Occipital lobe (tissue), 2 donors: Measurements from ENCODE around the gene OR51V1. TPM values are rescaled to one million over a fixed set of nuclear protein-coding genes. Genes with fewer than 3 reads are reported as not detected.
"Not testable (repeated sequence)": the region's sequence is repeated elsewhere in the genome, so short reads cannot be mapped to it uniquely, and the experiment has no call there.

ENCODE experiments used
- DNase-seq: peaks from one replicate; lab custom pipeline; 2025; lab: John Stamatoyannopoulos, UW
- total RNA-seq: library from RNA; depleted of rRNA; stranded (reverse); fragments of >200 nt; gene quantifications from one replicate; pipeline ENCODE4 v1.2.3, GENCODE V29; 2014

Gene OR51V1, protein sequence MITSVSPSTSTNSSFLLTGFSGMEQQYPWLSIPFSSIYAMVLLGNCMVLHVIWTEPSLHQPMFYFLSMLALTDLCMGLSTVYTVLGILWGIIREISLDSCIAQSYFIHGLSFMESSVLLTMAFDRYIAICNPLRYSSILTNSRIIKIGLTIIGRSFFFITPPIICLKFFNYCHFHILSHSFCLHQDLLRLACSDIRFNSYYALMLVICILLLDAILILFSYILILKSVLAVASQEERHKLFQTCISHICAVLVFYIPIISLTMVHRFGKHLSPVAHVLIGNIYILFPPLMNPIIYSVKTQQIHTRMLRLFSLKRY
- total RNA-seq, result not detected

DNA sequence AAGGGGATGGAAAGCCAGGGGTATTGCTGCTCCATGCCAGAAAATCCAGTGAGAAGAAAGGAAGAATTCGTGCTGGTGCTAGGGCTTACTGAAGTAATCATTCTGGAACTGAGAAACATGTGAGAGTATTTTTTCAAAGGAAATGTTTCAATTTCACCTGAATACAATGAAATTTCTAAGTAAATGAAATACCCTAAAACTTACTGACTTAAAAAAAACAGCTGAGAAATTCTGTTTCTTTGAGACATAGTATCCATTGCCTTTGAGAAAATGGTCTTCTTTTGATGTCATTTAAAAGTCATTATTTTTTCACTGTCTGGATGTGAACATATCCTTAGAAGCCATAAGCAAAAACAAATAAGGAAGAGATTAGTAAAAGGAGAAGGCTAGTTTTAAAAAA lies at the start of gene OR51V1:
TSS of gene OR51V1 (minus strand) at position 101 of the 400 bp plus-strand sequence. CDS start at position 101, 0 bp downstream.
- DNase-seq, result no peak

DNA sequence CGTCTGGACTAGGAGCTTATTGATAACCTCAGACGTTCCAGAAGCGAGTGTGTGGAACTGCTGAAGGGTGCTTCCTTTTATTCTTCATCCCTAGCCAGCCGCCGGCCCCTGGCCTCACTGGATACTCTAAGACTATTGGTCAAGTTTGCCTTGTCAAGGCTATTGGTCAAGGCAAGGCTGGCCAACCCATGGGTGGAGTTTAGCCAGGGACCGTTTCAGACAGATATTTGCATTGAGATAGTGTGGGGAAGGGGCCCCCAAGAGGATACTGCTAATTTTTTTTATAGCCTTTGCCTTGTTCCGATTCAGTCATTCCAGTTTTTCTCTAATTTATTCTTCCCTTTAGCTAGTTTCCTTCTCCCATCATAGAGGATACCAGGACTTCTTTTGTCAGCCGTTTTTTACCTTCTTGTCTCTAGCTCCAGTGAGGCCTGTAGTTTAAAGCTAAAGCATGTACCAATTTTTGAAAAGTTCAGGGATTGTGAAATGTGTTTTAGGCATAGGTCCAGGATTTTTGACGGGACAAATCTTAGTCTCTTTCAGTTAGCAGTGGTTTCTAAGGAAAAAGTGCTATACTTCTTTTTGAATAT lies 49.4 kb upstream of the OR51V1 start, which contains the start of gene HBG1:
TSS of gene HBG1 (minus strand) at position 51 of the 590 bp plus-strand sequence. CDS start 53 bp downstream, outside the sequence.
- not testable (repeated sequence) for DNase-seq

DNA sequence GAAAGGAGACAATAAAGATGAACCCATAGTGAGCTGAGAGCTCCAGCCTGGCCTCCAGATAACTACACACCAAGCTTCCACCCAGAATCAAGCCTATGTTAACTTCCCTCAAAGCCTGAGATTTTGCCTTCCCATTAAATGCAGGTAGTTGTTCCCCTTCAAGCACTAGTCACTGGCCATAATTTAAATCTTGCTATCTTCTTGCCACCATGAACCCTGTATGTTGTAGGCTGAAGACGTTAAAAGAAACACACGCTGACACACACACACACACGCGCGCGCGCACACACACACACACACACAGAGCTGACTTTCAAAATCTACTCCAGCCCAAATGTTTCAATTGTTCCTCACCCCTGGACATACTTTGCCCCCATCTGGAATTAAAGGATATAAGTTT lies 48.0 kb upstream of the OR51V1 start:
- not testable (repeated sequence) for DNase-seq

DNA sequence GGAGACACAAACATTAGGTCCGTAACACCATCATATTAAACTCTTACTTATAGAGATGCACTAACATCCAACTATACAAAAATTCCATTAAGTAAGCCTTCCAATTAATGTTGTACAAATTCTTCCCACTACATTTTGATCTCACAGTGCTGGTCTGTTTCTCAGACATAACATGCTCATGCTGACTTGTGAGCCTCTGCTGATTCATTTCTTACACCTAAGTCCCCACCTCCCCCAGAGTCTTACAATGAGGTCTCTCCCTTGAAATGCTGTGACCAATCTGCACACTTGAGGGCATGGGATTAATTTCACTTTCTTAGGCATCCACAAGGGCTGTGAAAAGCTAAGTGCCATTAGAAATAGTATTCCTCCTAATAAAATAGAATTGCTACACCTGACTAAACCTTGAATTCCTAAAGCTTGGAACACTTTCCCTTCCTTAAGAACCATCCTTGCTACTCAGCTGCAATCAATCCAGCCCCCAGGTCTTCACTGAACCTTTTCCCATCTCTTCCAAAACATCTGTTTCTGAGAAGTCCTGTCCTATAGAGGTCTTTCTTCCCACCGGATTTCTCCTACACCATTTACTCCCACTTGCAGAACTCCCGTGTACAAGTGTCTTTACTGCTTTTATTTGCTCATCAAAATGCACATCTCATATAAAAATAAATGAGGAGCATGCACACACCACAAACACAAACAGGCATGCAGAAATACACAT lies 47.1 kb upstream of the OR51V1 start:
- DNase-seq, result no peak

DNA sequence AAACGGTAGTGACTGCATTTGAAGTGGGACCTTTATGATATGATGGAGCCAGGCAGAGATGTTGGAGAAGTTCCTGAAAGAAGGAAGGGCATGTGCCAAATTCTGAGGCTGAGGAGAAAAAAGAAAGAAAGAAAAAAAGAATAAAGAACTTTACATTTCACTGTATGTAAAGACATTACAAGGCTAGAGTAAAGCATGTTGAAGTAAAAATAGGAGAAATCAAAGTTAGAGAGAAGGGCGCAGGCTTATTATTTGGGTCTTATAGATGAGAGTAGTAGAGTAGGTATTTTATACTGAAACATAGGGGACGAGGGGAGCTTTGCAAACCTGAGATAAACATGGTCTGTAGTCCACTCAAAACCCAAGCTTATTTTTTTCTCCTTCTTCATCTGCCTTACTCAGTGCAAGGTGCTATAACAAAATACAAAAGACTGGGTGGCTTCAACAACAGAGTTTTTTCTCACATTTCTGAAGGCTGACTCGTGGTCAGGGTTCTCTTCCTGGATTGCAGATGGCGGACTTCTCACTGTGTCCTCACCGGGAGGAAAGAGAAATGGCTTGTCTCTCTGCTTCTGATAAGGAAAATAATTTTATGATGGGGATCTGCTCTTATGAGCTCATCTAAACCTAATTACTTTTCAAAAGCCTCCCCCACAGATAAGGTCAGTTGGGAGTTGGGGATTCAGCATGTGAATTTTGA lies 46.4 kb upstream of the OR51V1 start:
- DNase-seq, result no peak

DNA sequence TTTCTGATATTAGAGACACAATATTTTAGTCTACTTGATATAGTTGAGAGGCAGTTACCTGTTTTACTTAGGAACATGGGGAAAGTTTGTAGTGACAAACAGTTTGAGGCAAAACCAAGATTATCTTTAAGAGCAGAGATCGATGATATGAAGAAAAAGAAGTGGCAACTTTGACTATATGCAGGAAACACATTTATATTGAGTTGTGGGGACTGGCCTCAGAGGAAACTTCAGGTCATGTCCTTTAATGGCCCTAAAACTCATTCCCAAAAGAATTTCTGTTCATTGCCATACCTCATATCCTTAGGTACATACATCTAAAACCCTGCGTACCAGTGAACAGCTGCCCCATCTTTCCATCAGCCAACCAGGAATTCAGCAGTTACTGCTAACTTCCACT lies 44.7 kb upstream of the OR51V1 start:
- DNase-seq, result no peak

DNA sequence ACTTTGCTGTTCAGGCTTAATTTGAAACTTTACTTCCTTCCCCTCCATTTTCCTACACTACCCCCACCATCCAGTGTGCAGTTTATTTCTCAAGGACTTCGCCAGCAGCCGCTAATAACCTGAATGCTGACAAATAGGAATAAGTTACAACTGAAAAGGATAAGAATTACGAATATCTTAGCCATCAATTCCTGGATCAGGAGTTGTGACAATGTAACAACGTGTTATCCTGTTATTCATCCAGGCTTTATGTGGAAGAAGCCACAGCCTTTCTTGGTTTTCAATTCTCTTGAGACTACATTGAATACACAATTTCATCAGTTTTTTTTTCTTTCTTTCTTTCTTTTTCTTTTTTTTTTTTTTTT lies 43.3 kb upstream of the OR51V1 start:
- no peak for DNase-seq

DNA sequence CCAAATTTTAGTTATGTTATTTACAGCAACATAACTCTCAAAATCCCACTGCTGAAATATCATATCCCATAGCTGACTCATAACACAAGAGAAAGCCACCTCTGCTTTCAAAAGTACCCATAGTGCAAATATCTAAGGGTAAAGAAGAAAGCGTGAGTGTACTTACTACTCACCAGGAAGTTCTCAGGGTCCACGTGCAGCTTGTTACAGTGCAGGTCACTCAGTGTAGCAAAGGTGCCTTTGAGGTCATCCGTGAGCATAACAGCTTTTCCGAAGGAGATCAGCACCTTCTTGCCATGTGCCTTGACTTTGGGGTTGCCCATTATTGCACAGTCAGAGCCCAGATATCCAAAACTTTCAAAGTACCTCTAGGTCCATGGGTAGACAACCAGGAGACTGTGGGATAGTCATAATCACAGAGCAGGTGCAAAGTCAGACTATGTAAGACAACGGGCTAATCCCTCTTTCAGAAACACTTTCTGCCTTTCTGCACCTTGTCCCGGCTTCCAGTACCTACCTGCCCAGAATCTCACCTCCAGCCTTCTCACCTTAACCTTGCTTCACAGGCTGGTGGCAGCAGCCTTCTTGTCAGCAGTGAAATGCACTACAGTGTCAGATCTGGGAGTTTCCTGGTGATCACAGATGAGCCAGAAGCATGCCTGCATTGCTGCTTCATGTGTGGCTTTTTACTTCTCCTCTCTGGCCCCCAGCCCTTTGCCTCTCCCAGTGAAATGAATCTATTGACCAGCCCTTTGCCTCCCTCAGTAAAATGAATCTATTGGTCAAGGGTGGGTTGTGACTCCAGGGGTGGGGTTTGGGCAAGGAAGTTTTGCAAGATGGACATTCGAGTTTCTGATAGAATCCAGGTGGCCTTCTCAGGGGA lies 42.7 kb upstream of the OR51V1 start:
- DNase-seq, result no peak

DNA sequence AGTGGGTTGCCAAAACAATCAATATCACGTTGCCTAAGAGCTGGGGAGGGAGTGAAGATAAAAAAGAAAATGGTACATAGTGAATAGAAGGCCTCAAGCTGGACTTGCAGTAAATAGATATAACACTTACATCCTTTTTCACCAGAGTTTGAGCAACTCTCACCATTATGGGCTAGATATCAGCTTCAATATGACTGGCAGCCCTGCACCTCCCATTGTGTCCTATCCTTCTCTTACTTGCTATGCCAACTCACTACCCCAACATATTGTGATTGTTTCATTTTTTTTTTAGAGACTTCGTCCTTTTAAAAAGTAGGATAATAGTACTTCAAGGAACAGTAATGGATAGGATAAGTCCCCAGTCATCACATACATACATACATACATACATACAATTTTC lies 41.7 kb upstream of the OR51V1 start:
- no peak for DNase-seq

DNA sequence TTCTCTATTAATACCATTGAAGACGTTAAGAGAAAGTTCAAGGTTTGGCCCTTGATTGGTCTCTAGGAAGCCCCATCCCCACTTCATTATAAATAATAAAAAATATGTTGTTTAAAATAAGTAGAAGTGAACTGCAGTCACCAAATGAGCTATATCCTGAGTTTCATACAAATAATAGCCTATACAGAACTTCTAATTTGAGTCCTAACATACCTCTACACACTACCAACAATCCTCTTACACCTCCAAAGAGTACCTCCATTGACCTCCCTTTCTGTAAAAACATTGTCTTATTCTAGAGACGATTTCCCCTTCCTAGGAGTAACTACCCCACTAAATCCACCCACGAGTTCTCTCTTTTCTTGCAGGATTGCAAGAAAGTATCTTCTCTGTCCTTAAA lies 41.0 kb upstream of the OR51V1 start:
- no peak for DNase-seq

DNA sequence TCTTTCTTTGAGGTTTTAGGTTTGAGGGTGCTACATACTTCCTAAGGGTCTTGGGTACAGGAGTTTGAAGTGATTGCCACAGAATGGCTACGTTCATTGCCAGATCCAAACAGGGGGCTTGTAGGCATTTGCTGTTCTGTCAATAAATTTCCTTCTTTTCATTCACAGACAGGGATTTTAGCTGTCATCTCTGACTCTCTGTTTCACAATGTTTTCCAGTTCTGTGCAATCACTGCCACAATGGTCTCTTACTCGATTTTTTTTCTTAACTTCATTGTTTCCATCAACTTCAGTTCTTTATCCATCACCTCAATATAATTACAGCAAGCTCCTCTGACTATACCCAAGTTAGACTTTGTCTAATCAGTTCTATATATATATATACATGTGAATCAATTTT lies 40.0 kb upstream of the OR51V1 start:
- DNase-seq, result no peak

DNA sequence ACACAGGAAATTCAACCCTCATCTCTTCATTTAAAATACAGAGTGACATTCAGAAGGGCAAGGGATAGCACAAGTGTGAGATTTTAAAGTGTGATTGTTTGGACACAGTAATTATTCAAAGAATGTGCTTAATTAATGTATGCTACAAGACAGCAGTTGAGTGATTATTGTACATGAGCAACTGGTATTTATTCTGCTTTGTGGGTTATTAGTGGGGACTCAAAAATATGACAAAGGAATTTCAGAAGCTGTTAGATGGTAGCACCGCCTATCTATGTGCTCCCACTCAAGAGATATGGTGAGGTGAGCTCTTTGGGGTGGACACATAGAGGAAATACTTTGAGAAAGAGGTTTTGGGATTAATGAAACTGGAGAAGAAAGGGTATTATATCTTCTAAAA lies 39.6 kb upstream of the OR51V1 start:
- DNase-seq, result no peak

DNA sequence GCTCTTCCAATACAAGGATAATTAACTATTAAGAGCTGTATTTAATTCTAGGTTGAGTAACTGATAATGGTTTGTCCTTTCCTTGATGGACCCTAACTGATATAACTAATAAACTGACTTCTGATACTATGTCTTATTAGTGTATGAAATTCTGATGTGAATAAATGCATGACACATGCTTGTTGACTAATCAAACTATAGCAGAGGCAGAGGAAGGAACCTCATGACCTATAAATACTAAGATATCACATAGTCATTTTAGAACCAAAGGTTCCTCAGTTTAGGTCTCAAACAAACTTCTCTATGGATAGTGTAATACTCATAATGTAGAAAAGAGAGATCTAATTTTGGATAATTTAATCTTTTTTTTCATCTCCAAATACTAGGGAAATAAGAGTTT lies 38.6 kb upstream of the OR51V1 start:
- DNase-seq, result no peak

DNA sequence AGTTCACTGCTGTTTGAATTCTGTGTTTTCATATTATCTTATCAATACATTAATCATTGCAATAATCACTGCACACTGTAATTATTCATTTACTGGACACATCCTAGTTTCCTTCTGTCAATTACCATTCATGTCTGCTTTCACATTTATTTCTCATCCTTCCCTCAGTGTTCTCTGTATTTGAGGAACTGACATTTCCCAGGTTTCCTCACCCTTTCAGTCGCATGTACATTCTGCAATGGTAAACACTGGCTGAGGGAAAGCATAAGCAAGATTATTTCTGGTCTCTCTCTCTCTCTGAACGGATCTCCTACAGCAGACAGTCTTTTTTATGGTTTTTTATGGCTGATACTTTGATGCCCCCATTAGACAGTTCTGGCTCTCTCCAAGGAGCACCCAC lies 38.0 kb upstream of the OR51V1 start:
- DNase-seq, result no peak

DNA sequence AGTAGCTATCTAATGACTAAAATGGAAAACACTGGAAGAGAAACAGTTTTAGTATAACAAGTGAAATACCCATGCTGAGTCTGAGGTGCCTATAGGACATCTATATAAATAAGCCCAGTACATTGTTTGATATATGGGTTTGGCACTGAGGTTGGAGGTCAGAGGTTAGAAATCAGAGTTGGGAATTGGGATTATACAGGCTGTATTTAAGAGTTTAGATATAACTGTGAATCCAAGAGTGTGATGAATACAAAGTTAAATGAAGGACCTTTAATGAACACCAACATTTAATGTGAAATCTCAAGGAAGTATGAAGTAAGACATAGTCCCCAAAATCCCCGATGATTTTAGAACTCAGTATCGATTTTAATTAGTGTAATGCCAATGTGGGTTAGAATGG lies 36.9 kb upstream of the OR51V1 start:
- DNase-seq, result no peak

DNA sequence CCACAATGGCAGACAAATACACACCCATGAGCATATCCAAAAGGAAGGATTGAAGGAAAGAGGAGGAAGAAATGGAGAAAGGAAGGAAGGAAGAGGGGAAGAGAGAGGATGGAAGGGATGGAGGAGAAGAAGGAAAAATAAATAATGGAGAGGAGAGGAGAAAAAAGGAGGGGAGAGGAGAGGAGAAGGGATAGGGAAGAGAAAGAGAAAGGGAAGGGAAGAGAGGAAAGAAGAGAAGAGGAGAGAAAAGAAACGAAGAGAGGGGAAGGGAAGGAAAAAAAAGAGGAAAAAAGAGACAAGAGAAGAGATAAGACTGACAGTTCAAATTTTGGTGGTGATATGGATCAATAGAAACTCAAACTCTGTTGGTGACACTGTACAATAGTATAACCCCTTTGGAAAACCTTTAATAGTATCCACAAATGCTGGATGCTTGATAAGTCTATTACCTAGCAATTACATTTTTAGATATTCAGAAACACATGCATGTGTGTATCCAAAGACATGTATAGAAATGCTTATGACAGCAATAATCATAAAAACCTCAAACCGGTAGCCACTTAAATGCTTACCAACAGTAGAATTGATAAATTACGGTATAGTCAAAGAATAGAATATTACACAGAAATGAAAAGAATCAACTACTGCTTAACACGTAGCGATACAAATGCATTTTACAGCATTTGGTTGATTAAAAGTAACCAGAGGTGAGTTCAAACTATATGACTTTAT lies 35.0 kb upstream of the OR51V1 start:
- DNase-seq, result no peak

DNA sequence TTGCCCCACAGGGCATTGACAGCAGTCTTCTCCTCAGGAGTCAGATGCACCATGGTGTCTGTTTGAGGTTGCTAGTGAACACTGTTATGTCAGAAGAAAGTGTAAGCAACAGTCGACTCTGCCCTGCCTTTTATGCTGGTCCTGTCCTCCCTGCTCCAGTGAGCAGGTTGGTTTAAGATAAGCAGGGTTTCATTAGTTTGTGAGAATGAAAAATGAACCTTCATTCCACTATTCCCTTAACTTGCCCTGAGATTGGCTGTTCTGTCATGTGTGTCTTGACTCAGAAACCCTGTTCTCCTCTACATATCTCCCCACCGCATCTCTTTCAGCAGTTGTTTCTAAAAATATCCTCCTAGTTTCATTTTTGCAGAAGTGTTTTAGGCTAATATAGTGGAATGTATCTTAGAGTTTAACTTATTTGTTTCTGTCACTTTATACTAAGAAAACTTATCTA lies 33.9 kb upstream of the OR51V1 start, which contains the start of gene HBD:
TSS of gene HBD (minus strand) at position 103 of the 454 bp plus-strand sequence. CDS start at position 53, 50 bp downstream.
- DNase-seq, result no peak

DNA sequence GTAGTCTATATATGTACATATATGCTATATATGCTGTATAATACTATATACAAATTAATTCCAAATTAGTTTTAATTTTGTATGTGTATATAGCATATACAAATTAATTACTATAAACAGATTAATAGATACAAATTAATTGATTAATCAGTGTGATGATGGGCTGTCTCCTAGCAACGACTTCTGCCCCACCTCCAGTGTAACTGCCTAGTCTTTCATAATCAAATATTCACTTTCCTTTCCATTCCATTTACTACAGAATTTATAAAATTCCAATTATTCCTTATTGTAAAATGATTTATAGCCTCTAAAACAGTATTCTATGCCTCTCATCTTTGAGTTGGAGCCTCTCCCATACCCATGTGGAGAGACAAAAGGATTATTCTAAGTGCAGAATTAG lies 32.8 kb upstream of the OR51V1 start:
- DNase-seq, result no peak

DNA sequence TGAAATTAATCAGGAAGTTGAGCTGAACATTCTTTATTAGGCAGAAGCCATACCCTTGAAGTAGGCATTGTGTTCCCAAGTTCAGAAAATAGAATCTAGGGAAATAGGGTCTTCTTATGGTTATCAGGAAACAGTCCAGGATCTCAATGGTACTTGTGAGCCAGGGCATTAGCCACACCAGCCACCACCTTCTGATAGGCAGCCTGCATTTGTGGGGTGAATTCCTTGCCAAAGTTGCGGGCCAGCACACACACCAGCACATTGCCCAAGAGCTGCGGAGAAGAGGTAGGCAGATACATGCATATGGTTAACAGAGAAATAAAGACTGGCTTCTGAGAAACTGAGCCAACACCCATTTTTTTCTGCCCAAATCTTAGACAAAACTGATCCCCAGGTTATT lies 32.3 kb upstream of the OR51V1 start:
- DNase-seq, result no peak

DNA sequence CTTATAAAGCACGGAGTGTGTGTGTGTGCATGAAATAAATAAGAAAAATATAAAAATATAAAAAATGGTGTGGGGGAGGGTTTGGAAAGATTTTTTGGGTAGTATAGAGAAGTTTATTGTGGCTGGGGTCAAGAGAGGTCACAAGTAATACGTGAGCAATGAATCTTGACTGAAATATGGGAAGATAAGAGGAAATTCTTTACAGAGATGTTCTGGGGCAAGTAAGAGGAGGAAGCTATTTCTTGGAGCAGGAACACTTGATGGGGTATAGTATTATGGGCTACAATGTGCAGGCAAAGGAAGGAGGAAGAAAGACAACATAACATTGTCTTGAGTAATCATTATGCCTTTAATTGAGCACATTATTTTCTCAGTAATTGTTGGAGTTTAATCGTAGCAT lies 31.7 kb upstream of the OR51V1 start:
- DNase-seq, result no peak
